Suppressor macrophage (primary cell): ENCODE data around the gene VWA5A.
A peak's percentile ranks its signal among the peaks of the same experiment; 100 is the strongest.

Experiments used
- DNase-seq, 4 experiments: peaks; one replicate each; pipeline ENCODE4 v3.0.0-alpha.2; 2020 to 2022
- total RNA-seq, 17 experiments: gene quantifications; one replicate each; lab custom pipeline; 2026; ENCODE audit warnings: mixed read lengths in 6 of 17, inconsistent platforms in 3 of 17; lab: John Stamatoyannopoulos, UW

The VWA5A gene
- 29.2 to 140 (median 62.3) reads per million in 17 experiments for total RNA-seq

GRCh38 chr11:124114942-124115781 lies at the start of gene VWA5A:
VWA5A (plus strand) TSS chr11:124115450; CDS start chr11:124117512, 2,062 bp downstream.
- peak; percentile 84 to 89 (median 88) for DNase-seq

DNA sequence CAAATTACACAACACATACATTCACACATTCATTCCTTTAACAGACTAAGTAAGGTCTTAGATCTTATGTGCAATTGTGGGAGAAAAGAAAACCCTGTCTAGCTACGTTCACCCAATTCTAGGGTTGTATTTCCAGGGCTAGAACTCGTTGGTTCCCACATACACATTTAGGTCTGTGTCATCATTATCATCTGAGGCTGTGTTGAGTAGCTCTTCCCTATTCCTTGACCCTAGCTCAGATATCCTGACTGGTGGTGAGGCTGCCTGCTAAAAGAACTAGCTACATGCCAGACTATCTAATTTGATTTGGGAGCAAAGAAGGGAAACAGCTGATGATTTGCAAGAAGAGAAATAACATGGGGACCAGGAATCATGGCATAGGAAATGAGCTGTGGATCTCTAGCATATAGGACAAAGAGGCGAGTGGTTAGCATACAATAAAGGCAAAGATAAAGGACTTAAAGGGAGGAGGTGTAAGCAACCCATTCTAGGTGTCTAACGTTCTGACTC lies 46.6 kb upstream of the VWA5A start:
- DNase-seq: peak; percentile 20 to 70 (median 56)

- DNase-seq: peak; percentile 58 to 85 (median 76)
These were observed 45.5 kb upstream of the VWA5A start for GRCh38 chr11:124069429-124070401.

GRCh38 chr11:124070915-124071622 lies 44.2 kb upstream of the VWA5A start:
- DNase-seq: peak; percentile 82 to 90 (median 87)

DNA sequence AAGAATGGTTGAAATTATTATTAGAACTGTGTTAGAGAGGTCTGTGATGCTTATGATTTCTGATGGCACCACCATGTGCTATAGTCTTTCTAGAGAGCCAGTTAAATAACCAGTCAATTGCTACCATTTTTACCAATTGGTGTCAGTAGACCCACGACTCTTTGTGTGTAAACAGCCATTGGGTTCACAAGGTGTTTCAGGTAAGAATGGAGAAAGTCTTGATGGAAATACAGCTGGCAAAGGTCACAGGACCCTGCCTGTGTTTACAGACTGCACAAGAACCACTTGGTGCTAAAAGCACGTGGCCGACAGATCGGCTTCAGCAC lies 43.7 kb upstream of the VWA5A start:
- no peak for DNase-seq

GRCh38 chr11:124072147-124072546 lies 43.1 kb upstream of the VWA5A start:
- no peak for DNase-seq

GRCh38 chr11:124074554-124074953 lies 40.7 kb upstream of the VWA5A start:
- DNase-seq: no peak

- no peak for DNase-seq
These were observed 39.8 kb upstream of the VWA5A start for GRCh38 chr11:124075492-124075840.

GRCh38 chr11:124075841-124076651 lies 39.2 kb upstream of the VWA5A start:
- DNase-seq: peak; percentile 26 to 66 (median 54)

DNA sequence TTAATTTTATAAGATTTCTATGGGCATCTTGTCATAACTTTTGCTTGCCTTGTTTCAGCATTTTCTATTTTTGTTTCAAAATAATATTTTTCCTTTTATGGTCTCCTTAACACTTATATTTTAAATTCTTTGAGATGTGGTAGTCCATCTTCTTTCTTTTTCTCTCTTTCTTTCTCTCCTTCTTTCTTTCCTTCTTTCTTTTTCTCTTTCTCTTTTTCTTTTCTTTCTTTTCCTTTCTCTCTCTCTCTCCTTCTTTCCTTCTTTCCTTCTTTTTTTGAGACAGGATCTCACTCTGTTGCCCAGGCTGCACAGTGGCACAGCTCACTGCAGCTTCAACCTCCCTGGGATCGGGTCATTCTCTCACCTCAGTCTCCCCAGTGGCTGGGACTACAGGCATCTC lies 38.0 kb upstream of the VWA5A start:
- no peak for DNase-seq

DNA sequence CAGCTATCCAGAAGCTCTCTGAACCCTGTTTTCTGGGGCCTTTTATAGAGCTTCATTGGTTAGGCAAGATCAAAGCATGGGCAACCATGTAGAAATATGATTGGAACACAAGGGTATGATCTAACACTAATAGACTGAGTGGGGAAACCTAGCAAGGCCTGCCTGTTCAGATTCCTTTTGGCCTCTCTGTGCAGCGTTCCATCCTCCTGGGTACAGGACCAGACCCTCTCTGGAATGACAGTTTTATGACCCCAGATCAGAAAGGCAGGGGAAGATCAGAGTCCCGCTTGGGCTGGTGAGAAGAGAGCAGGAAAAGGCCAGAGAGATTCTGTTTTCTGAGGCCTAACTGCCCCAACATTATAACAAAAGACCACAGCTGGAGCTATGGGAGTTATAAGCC lies 36.7 kb upstream of the VWA5A start:
- no peak for DNase-seq

- DNase-seq: peak in 1 of 4 experiments; percentile 10
These were observed 35.5 kb upstream of the VWA5A start for GRCh38 chr11:124079631-124080326.

GRCh38 chr11:124080327-124081001 lies 34.8 kb upstream of the VWA5A start:
- peak; percentile 17 to 48 (median 38) for DNase-seq

- DNase-seq: peak in 1 of 4 experiments; percentile 12
These were observed 33.8 kb upstream of the VWA5A start for GRCh38 chr11:124081483-124081882.

DNA sequence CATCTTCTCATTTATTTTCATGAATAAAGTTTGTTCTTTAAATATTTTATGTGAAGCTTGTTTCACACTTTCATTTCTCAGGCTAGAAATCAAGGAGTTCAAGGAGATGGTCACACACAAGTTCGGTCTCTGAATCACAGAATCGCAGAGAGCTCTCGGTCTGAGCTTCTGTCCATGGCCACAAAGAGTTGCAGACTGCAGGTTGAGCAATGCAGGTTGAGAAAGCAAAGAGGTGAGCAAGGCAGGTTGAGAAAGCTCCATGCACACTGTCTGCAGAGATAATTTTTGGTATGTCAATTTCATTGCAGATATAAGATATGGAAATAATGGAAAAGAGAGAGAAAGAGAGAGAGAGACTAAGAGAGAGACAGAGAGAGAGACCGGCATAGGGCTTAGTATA lies 32.9 kb upstream of the VWA5A start:
- DNase-seq: no peak

GRCh38 chr11:124085583-124085982 lies 29.7 kb upstream of the VWA5A start:
- DNase-seq: no peak

DNA sequence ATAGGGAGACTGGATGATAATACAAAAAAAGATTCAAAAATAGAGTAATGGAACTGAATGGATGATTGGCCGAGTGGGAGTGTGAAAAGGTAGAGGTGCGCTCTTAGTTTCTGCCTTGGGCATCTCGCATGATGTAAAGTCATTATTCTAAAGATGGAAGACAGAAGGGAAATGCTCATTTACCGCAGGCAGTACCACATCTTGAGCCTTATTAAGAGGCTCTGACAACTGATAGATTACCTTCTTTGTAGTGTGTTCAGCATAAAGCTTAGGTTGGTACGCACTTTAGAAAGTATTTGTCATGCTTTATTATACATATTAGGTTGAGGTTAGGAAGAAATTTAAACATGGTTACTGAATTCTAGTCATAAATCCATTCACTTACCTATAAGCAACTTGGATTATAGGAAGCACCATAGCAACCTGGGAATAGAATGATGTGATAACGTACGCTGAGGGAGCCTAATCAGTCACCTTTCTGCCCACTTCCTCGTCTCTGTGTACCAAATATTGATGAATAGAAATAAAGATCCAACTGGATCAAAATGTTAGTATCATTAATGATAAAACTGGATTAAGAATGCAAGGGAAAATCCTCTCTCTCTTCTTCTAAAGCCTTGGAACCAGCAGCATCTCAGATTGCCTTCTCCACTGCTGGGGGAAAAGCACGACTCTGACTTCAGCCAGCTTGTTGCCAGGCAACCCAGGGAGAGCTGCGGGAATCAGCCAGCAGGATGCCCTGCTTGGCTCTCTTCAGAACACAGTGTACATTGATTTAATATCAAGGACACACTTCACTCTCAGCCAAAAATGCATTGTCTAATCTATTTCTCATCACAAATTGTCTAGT lies 29.0 kb upstream of the VWA5A start:
- no peak for DNase-seq

DNA sequence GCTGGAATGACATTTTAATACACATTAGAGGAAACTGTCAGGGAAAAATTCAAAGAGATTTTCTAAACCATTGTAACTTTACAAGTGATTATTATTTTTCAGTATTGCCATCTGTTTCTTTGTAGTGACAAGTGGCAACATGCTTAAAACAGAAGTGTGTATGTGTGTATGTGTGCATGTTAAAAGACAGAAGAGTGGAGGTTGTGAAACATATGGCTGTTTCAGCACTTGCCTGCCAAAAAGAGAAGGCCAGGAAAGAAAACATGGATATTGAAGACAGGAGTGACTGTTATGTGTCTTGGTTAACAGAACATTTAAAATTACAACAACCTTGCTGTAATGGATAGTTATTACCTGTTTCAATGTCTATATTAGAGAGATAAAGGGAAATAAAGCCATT lies 24.3 kb upstream of the VWA5A start:
- no peak for DNase-seq

- no peak for DNase-seq
These were observed 21.9 kb upstream of the VWA5A start for GRCh38 chr11:124093330-124093729.
